ENCODE results near the gene CERS5.

Gene CERS5

GRCh38 chr12:50192908-50193307 is 25.7 kb upstream of the CERS5 start:
- peaks cover 28% of the 10 kb centered on the region for H3K36me3 Mint-ChIP-seq (ENCODE audit: low read depth)
- no peak overlapping the region for H3K27ac Mint-ChIP-seq
- H3K27me3 Mint-ChIP-seq = no peaks in the 10 kb centered on the region
- peaks cover 16% of the 10 kb centered on the region for H3K4me1 Mint-ChIP-seq (ENCODE audit: low read depth)
- no peaks in the 10 kb centered on the region for H3K9me3 Mint-ChIP-seq
- no peak overlapping the region for H3K4me3 Mint-ChIP-seq

DNA sequence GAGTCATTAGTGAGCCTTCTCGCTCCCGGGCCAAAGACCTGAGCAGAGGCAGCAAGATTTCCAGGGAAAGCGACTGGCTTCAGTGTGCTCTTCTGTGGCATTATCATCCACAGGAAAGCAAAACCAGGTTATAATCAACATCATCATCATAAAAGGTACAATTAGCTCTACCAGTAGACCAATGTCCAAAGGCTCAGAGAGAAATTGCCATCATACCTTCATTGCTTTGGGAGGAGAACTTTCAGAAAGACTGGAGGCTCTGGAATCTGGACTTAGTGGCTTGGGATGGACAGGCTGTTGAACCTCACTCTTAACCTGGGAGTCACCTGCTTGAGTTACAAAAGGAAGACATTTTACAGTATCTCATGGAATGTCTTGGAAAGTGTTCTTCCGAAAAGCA is 25.1 kb upstream of the CERS5 start:
- H3K4me3 Mint-ChIP-seq = no peak overlapping the region
- H3K4me1 Mint-ChIP-seq (ENCODE audit: low read depth) = peaks cover 23% of the 10 kb centered on the region
- peaks cover 28% of the 10 kb centered on the region for H3K36me3 Mint-ChIP-seq (ENCODE audit: low read depth)
- no peaks in the 10 kb centered on the region for H3K27me3 Mint-ChIP-seq
- H3K27ac Mint-ChIP-seq = peak overlapping the region; percentile 16
- H3K9me3 Mint-ChIP-seq = no peaks in the 10 kb centered on the region

DNA sequence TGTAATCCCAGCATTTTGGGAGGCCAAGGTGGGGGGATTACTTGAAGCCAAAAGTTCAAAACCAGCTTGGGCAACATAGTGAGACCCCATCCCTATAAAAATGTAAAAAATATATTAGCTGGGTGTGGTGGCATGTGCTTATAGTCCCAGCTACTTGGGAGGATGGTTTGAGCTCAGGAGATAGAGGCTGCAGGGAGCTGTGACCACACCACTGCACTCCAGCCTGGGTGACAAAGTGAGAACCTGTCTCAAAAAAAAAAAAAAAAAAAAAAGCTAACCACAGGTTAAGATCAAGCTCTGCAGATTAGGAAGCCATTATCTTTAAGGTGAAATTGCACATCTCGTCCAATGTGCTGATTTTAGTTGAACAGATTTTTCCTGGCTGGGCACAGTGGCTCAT is 23.7 kb upstream of the CERS5 start:
- H3K4me3 Mint-ChIP-seq = no peak overlapping the region
- H3K4me1 Mint-ChIP-seq (ENCODE audit: low read depth) = peaks cover 36% of the 10 kb centered on the region
- H3K9me3 Mint-ChIP-seq = no peaks in the 10 kb centered on the region
- peaks cover 19% of the 10 kb centered on the region for H3K36me3 Mint-ChIP-seq (ENCODE audit: low read depth)
- H3K27ac Mint-ChIP-seq = no peak overlapping the region
- H3K27me3 Mint-ChIP-seq = no peaks in the 10 kb centered on the region

- peak overlapping the region; percentile 90 for H3K27ac Mint-ChIP-seq
- H3K4me1 Mint-ChIP-seq (ENCODE audit: low read depth) = peaks cover 52% of the 10 kb centered on the region
- no peaks in the 10 kb centered on the region for H3K27me3 Mint-ChIP-seq
- H3K4me3 Mint-ChIP-seq = no peak overlapping the region
- H3K9me3 Mint-ChIP-seq = no peaks in the 10 kb centered on the region
- peaks cover 16% of the 10 kb centered on the region for H3K36me3 Mint-ChIP-seq (ENCODE audit: low read depth)
Measured at GRCh38 chr12:50188875-50189575, 21.9 kb upstream of the CERS5 start.

DNA sequence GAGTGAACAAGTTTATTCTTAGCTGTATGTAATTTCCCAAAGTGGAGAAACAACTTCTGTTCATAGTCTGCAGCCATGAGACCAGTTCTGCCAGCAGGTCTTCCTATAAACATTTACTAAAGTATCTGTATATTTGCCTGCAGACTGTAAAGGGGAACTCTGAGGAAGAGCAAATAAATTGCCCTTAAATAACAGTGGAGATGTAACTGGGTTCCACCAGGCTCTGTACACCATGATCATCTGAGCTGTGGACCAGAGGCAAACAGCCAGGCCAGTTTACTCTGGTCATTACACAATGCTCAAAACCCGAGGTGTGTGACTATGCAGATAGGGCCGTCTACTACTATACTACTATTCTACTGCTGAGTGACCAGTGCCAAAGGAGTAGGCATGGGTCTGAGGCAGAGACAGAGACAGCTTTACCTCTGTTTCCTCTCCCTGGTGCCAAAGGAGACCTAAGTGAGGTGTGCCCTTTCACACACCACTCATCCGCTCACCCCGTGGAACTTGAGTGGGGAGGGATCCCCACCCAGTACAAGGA is 21.1 kb upstream of the CERS5 start:
- Mint-ChIP-seq H3K4me1 (ENCODE audit: low read depth) (peaks cover 56% of the 10 kb centered on the region), H3K4me3 (no peak overlapping the region), H3K27ac (peak overlapping the region; percentile 90), H3K36me3 (ENCODE audit: low read depth) (peaks cover 20% of the 10 kb centered on the region), H3K27me3 (no peaks in the 10 kb centered on the region), H3K9me3 (no peaks in the 10 kb centered on the region)

DNA sequence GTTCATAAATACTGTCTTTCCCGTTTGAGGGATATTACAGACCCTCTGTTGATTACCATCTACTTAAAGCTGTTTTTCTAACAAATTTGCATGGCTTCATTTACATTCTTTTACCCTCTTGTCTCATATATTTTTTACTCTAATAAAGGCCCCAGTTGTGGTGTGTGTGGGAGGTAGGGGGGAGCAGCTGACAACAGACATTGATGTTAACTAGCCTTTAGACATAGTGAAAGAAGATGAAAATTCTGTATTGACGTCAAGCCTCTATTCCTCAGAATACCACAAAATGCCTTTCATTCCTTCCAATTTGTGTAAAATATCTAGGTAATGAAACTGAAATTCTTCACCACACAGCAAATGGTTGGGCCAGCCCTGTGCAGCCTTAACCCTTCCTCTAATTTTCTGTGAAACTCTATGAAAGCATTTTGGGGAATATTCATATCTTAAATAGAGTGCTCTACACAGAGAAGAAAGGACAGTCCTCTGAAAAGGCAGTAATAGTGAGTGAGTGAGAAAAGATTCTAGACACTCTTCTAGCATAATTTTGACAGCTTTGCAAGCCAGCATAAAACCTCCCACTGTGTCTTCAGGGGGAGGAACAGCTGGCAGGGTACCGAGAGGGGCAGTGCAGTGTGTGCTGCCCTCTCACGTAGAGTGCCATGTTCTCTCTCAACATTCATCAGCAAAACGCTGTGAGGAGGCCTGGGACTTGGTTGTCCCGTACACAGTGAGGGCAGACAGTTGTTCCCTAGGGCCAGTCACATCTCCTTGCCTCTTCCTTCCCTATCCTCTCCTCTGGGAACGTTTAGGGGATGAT is 20.1 kb upstream of the CERS5 start:
- Mint-ChIP-seq H3K4me1 (ENCODE audit: low read depth) (peaks cover 56% of the 10 kb centered on the region), H3K36me3 (ENCODE audit: low read depth) (peaks cover 18% of the 10 kb centered on the region), H3K27me3 (no peaks in the 10 kb centered on the region), H3K27ac (peak overlapping the region; percentile 90), H3K9me3 (no peaks in the 10 kb centered on the region), H3K4me3 (peak overlapping the region; percentile 46)

- H3K27me3 Mint-ChIP-seq = no peaks in the 10 kb centered on the region
- H3K27ac Mint-ChIP-seq = peak overlapping the region; percentile 90
- peak overlapping the region; percentile 46 for H3K4me3 Mint-ChIP-seq
- peaks cover 18% of the 10 kb centered on the region for H3K36me3 Mint-ChIP-seq (ENCODE audit: low read depth)
- peaks cover 56% of the 10 kb centered on the region for H3K4me1 Mint-ChIP-seq (ENCODE audit: low read depth)
- H3K9me3 Mint-ChIP-seq = no peaks in the 10 kb centered on the region
Measured at GRCh38 chr12:50186681-50187080, 19.5 kb upstream of the CERS5 start.

DNA sequence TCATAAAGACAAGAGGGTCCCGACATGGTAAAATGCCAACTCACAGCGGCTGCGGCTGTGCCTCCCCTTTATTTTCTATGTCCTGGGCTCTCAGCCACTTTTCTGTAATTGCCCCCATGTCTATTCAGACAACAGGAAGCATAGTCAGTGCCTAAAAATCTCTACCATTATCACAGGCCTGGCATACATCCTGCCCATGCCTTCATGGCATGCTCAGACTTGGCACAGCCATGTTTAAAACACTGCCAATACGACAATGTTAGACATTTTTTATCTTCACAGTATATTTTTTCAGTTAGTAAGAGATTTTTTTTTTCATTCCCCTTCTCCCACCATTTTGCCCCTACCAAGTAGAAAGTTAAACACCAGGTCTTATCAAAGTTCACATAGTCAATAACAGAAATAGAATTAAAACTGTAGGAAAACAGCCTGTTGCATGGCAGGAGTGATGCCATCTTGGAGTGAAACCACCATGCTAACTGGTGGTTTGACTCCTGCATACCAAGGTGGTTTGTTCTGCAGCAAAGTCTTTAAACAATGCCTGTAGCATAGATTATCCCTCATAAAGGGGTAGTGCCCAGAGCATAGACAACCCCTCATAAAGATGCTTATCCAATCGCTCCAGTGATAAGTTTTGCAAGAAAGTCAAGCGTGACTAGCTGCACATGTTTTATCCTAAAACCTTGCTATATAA is 18.9 kb upstream of the CERS5 start:
- no peaks in the 10 kb centered on the region for H3K9me3 Mint-ChIP-seq
- H3K4me1 Mint-ChIP-seq (ENCODE audit: low read depth) = peaks cover 56% of the 10 kb centered on the region
- no peaks in the 10 kb centered on the region for H3K27me3 Mint-ChIP-seq
- peaks cover 24% of the 10 kb centered on the region for H3K36me3 Mint-ChIP-seq (ENCODE audit: low read depth)
- peak overlapping the region; percentile 46 for H3K4me3 Mint-ChIP-seq
- H3K27ac Mint-ChIP-seq = peak overlapping the region; percentile 90

- no peak overlapping the region for H3K4me3 Mint-ChIP-seq
- peak overlapping the region; percentile 90 for H3K27ac Mint-ChIP-seq
- H3K36me3 Mint-ChIP-seq (ENCODE audit: low read depth) = peaks cover 26% of the 10 kb centered on the region
- H3K27me3 Mint-ChIP-seq = no peaks in the 10 kb centered on the region
- peaks cover 56% of the 10 kb centered on the region for H3K4me1 Mint-ChIP-seq (ENCODE audit: low read depth)
- H3K9me3 Mint-ChIP-seq = no peaks in the 10 kb centered on the region
Measured at GRCh38 chr12:50185301-50185895, 18.2 kb upstream of the CERS5 start.

DNA sequence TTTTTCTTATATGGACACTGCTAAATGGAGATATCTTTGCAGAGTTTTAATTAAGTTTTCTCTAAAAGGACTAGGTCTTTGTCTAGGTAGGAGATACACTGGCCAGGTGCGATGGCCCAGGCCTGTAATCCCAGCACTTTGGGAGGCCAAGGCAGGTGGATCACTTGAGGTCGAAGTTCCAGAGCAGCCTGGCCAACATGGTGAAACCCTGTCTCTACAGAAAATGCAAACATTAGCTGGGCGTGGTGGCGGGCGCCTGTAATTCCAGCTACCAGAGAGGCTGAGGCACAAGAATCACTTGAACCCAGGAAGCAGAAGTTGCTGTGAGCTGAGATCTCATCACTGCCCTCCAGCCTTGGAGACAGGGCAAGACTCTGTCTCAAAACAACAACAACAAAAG is 17.1 kb upstream of the CERS5 start:
- Mint-ChIP-seq H3K36me3 (ENCODE audit: low read depth) (peaks cover 25% of the 10 kb centered on the region), H3K27me3 (no peaks in the 10 kb centered on the region), H3K4me1 (ENCODE audit: low read depth) (peaks cover 54% of the 10 kb centered on the region), H3K27ac (peak overlapping the region; percentile 7), H3K4me3 (no peak overlapping the region), H3K9me3 (no peaks in the 10 kb centered on the region)

- Mint-ChIP-seq H3K27me3 (no peaks in the 10 kb centered on the region), H3K9me3 (no peaks in the 10 kb centered on the region), H3K36me3 (ENCODE audit: low read depth) (peaks cover 27% of the 10 kb centered on the region), H3K27ac (no peak overlapping the region), H3K4me1 (ENCODE audit: low read depth) (peaks cover 36% of the 10 kb centered on the region), H3K4me3 (no peak overlapping the region)
Measured at GRCh38 chr12:50182461-50182860, 15.3 kb upstream of the CERS5 start.

DNA sequence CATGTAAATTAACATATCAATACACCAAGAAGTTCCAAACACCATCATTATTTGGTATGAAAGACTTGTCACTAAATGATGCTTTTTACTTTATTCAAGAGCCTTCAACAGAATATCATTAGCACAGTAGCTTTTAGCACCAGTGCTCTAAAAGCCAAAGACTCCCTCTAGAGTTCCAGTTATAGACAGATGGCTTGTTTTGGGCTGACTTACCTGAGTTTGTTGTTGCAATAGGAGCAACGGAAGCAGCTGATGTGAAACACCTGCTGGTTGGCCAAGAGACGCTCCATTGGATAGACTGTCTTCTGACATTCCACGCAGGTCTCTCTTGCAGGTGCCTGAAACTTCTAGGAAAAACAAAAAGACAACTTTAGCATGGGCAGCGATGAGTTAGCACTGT is 14.5 kb upstream of the CERS5 start:
- no peaks in the 10 kb centered on the region for H3K27me3 Mint-ChIP-seq
- H3K4me3 Mint-ChIP-seq = no peak overlapping the region
- peaks cover 33% of the 10 kb centered on the region for H3K36me3 Mint-ChIP-seq (ENCODE audit: low read depth)
- peaks cover 28% of the 10 kb centered on the region for H3K4me1 Mint-ChIP-seq (ENCODE audit: low read depth)
- H3K27ac Mint-ChIP-seq = peak overlapping the region; percentile 40
- H3K9me3 Mint-ChIP-seq = no peaks in the 10 kb centered on the region

GRCh38 chr12:50175716-50176026 is 8.5 kb upstream of the CERS5 start:
- no peak overlapping the region for H3K4me3 Mint-ChIP-seq

GRCh38 chr12:50174971-50175715 is 8.0 kb upstream of the CERS5 start:
- peaks cover 15% of the 10 kb centered on the region for H3K36me3 Mint-ChIP-seq (ENCODE audit: low read depth)
- H3K27ac Mint-ChIP-seq = no peak overlapping the region
- no peak overlapping the region for H3K4me3 Mint-ChIP-seq
- H3K4me1 Mint-ChIP-seq (ENCODE audit: low read depth) = no peaks in the 10 kb centered on the region
- H3K27me3 Mint-ChIP-seq = no peaks in the 10 kb centered on the region
- no peaks in the 10 kb centered on the region for H3K9me3 Mint-ChIP-seq

More at GRCh38 chr12:50175716-50176026, 8.5 kb upstream of the CERS5 start:
- Mint-ChIP-seq H3K4me1 (ENCODE audit: low read depth) (no peaks in the 10 kb centered on the region), H3K27ac (no peak overlapping the region), H3K27me3 (no peaks in the 10 kb centered on the region), H3K9me3 (no peaks in the 10 kb centered on the region), H3K36me3 (ENCODE audit: low read depth) (peaks cover 15% of the 10 kb centered on the region)

Data from stimulated activated naive CD8-positive, alpha-beta T cell treated with anti-CD3 and anti-CD28 coated beads, Interleukin-15, Interleukin-2, amounts not matched to agents 100 ng/mL and 50 ng/mL, for 24 hours (primary cell).